Central memory CD8-positive, alpha-beta T cell (primary cell): ENCODE data around the gene PARD3.

Experiments
- ATAC-seq: fragments of 150-1000 bp; cut with Tn5 transposase; replicated peaks from 2 replicates; pipeline ENCODE4 v1.10.0; 2022; ENCODE audit warnings: mild to moderate bottlenecking, moderate FRiP score, moderate number of reproducible peaks; ENCODE audit not compliant: poor library complexity, severe bottlenecking; ENCODE audit errors: extremely low read depth
- DNase-seq, 2 donors: peaks; one replicate each; pipeline ENCODE4 v3.0.0; 2021; ENCODE audit warnings: low spot score in 2 of 2
- H3K27ac Mint-ChIP-seq: one replicate; pipeline ENCODE4 v1.8.0; 2022; ENCODE audit warnings: low read depth, mild to moderate bottlenecking, moderate library complexity, mixed read lengths
- H3K27me3 Mint-ChIP-seq: one replicate; pipeline ENCODE4 v1.8.0; 2022; ENCODE audit warnings: mixed read lengths
- H3K36me3 Mint-ChIP-seq: one replicate; pipeline ENCODE4 v1.8.0; 2022; ENCODE audit warnings: mild to moderate bottlenecking, moderate library complexity, mixed read lengths; ENCODE audit not compliant: insufficient read depth
- H3K4me1 Mint-ChIP-seq: one replicate; pipeline ENCODE4 v1.8.0; 2022; ENCODE audit warnings: mixed read lengths
- H3K4me3 Mint-ChIP-seq: one replicate; pipeline ENCODE4 v1.8.0; 2022; ENCODE audit warnings: mild to moderate bottlenecking, moderate library complexity, mixed read lengths
- H3K9me3 Mint-ChIP-seq: one replicate; pipeline ENCODE4 v1.8.0; 2022; ENCODE audit warnings: mixed read lengths

PARD3 gene

DNA sequence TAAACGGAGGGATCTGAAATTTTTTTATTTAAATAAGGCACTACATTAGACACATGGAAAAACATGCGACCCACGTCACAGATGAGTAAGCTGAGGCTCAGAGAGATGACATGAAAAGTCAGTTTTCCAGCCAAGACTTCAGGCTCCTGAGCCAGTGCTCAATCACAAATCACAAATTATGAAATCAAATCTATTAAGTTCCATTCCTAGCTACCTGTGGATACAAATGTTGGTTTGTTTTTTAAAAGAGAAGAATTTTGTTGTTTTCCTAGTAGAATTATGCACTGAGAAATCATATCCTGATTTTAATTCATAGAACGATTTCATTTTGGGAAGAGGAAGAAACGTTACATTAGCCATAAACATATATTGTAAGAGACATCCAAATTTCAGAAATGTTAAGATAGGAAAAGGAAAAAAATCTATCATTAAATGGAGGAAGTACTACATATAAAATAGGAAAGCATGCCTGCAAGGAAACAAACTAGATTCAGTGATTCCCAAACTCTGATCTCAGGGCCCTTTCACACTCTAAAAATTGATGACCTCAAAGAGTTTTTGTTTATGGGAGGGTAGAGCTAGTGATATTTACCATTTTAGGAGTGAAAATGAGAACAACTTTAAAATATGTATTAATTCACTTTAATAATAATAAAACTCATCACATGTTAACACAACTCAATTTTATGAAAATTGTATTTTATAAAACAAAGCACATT is 340.4 kb downstream of the PARD3 start:
- H3K27ac Mint-ChIP-seq, result no peak overlapping the region
- H3K4me1 Mint-ChIP-seq, result no peaks in the 10 kb centered on the region
- H3K9me3 Mint-ChIP-seq, result no peaks in the 10 kb centered on the region
- no peak overlapping the region for H3K4me3 Mint-ChIP-seq
- H3K36me3 Mint-ChIP-seq, result no peaks in the 10 kb centered on the region
- DNase-seq (no peak), ATAC-seq (no peak)
- no peaks in the 10 kb centered on the region for H3K27me3 Mint-ChIP-seq

DNA sequence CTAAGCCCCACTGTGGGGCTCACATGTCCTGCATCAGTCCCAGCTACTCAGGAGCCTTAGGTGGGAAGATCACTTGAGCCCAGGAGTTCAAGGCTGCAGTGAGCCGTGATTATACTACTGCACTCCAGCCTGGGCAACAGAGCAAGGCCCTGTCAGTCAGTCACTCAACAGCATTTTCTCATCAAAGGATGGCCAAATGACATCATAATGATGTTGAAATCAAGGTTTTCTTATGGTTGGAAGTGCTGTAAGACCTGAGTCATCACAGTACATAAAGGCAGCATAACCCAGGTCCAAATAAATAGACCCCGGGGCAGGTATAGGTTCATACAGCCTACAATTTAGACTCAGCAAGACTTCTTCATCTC is 341.1 kb downstream of the PARD3 start:
- no peak for DNase-seq
- Mint-ChIP-seq H3K27me3 (no peaks in the 10 kb centered on the region), H3K9me3 (no peaks in the 10 kb centered on the region), H3K4me3 (no peak overlapping the region), H3K36me3 (no peaks in the 10 kb centered on the region), H3K27ac (no peak overlapping the region), H3K4me1 (no peaks in the 10 kb centered on the region)
- ATAC-seq, result no peak

- Mint-ChIP-seq H3K36me3 (no peaks in the 10 kb centered on the region), H3K4me1 (no peaks in the 10 kb centered on the region), H3K27me3 (no peaks in the 10 kb centered on the region), H3K27ac (no peak overlapping the region), H3K9me3 (no peaks in the 10 kb centered on the region), H3K4me3 (no peak overlapping the region)
- no peak for ATAC-seq
- no peak for DNase-seq
Observed at GRCh38 chr10:34473174-34474008, 341.7 kb downstream of the PARD3 start.

GRCh38 chr10:34470307-34470706 is 344.8 kb downstream of the PARD3 start:
- no peak for ATAC-seq
- Mint-ChIP-seq H3K36me3 (no peaks in the 10 kb centered on the region), H3K4me3 (no peak overlapping the region), H3K9me3 (no peaks in the 10 kb centered on the region), H3K27ac (no peak overlapping the region), H3K4me1 (no peaks in the 10 kb centered on the region), H3K27me3 (no peaks in the 10 kb centered on the region)
- DNase-seq, result no peak

DNA sequence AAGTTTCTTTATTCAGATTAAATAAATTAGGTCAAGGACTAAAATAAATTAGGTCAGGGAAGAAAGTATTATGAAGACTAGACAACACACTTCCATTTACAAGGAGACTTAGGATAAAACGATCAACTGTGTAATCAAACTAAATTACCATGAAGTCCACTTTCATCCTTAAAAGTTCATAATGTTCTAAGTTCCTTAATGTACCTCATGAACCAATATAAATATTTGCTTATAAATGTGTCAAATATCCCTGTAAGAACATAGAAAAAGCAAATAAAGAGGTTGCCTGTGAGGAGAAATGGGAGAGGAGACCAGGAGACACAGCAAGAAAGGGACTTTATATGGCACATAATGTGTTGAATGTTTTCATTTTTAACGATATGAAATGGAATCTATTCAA is 345.6 kb downstream of the PARD3 start:
- H3K27me3 Mint-ChIP-seq, result no peaks in the 10 kb centered on the region
- DNase-seq (no peak), ATAC-seq (no peak)
- no peaks in the 10 kb centered on the region for H3K4me1 Mint-ChIP-seq
- no peaks in the 10 kb centered on the region for H3K36me3 Mint-ChIP-seq
- no peak overlapping the region for H3K4me3 Mint-ChIP-seq
- no peak overlapping the region for H3K27ac Mint-ChIP-seq
- no peaks in the 10 kb centered on the region for H3K9me3 Mint-ChIP-seq

GRCh38 chr10:34467902-34468301 is 347.2 kb downstream of the PARD3 start:
- ATAC-seq (no peak), DNase-seq (no peak)
- Mint-ChIP-seq H3K4me1 (no peaks in the 10 kb centered on the region), H3K27ac (no peak overlapping the region), H3K9me3 (no peaks in the 10 kb centered on the region), H3K4me3 (no peak overlapping the region), H3K27me3 (no peaks in the 10 kb centered on the region), H3K36me3 (no peaks in the 10 kb centered on the region)

- no peak overlapping the region for H3K4me3 Mint-ChIP-seq
- H3K27ac Mint-ChIP-seq, result no peak overlapping the region
- no peaks in the 10 kb centered on the region for H3K27me3 Mint-ChIP-seq
- DNase-seq, result no peak
- no peak for ATAC-seq
- H3K36me3 Mint-ChIP-seq, result no peaks in the 10 kb centered on the region
- no peaks in the 10 kb centered on the region for H3K9me3 Mint-ChIP-seq
- no peaks in the 10 kb centered on the region for H3K4me1 Mint-ChIP-seq
Observed at GRCh38 chr10:34467364-34467763, 347.7 kb downstream of the PARD3 start.

DNA sequence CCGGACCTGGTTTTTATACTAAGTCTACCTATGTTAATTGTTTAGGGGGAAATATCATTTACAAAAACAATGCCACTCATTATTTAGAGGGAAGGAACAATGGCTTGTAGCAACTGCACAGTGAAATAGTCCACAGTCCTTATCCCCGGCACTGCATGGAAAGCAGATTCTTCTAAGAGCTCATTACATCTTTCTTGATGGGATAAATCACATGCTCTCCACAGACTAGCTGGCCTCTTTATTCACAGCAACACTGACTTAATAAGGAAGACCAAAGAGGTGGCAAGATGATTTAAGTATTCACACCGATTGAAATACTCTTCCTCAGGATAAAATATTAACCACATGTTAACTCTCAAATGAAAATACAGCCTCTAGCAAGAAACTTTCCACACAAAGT is 349.4 kb downstream of the PARD3 start:
- H3K9me3 Mint-ChIP-seq, result no peaks in the 10 kb centered on the region
- no peak overlapping the region for H3K27ac Mint-ChIP-seq
- DNase-seq (no peak), ATAC-seq (no peak)
- no peaks in the 10 kb centered on the region for H3K36me3 Mint-ChIP-seq
- H3K4me3 Mint-ChIP-seq, result no peak overlapping the region
- no peaks in the 10 kb centered on the region for H3K27me3 Mint-ChIP-seq
- no peaks in the 10 kb centered on the region for H3K4me1 Mint-ChIP-seq

DNA sequence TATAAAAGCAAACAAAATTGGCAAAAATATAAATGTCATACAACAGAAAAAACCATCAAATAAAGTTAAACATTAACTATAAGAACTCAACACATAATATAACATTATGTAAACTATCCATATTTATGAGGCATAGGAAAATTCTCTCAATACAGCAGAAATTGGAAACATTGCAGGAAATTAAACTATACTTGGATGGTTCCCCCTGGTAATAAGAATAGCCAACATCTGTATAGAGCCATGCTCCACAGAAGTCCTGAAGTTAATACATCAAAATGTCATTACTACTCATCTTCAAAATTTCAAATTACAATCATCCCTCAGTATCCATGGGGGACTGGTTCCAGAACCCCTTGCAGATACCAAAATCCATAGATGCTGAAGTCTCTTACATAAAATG is 350.5 kb downstream of the PARD3 start:
- no peaks in the 10 kb centered on the region for H3K36me3 Mint-ChIP-seq
- ATAC-seq (no peak), DNase-seq (no peak)
- no peak overlapping the region for H3K4me3 Mint-ChIP-seq
- no peaks in the 10 kb centered on the region for H3K27me3 Mint-ChIP-seq
- no peak overlapping the region for H3K27ac Mint-ChIP-seq
- H3K4me1 Mint-ChIP-seq, result no peaks in the 10 kb centered on the region
- no peaks in the 10 kb centered on the region for H3K9me3 Mint-ChIP-seq

DNA sequence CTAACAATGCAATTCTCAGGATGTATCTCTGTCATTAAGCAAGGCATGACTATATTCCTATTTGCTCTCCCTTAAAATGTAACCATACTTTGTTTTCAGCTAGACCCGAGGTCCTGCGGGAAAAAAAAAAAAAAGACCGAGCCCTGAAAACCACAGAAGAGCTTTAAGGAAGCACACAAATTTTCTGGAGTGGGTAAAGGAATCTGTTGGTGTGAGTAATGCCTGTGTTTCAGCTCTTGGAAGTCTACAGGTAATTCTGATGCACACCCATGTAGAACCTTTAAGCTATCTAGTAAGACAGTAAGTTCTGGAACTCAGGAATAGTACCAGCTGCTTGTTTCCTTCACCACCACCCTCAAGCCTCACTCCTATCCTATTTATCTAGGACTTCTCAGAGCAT is 351.1 kb downstream of the PARD3 start:
- no peak for DNase-seq
- H3K36me3 Mint-ChIP-seq, result no peaks in the 10 kb centered on the region
- H3K27ac Mint-ChIP-seq, result no peak overlapping the region
- H3K27me3 Mint-ChIP-seq, result no peaks in the 10 kb centered on the region
- H3K4me3 Mint-ChIP-seq, result no peak overlapping the region
- no peaks in the 10 kb centered on the region for H3K9me3 Mint-ChIP-seq
- no peak for ATAC-seq
- no peaks in the 10 kb centered on the region for H3K4me1 Mint-ChIP-seq

DNA sequence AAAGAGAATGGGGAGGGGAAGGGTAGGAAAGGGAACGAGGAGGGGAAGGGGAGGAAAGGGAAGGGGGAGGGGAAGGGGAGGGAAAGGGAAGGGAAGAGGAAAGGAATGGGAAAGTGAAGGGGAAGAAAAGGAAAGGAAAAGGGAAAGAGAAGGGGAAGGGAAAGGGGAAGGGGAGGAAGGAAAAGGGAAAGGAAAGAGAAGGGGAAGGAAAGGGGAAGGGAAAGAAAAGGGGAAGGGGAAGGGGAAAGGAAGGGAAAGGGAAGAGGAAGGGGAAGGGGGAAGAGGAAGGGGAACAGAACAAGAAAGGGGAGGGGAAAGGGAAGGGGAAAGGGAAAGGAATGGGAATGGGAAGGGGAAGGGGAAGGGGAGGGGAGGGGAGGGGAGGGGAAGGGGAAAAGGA is 352.1 kb downstream of the PARD3 start:
- Mint-ChIP-seq H3K9me3 (no peaks in the 10 kb centered on the region), H3K4me3 (no peak overlapping the region), H3K27ac (no peak overlapping the region), H3K36me3 (no peaks in the 10 kb centered on the region), H3K27me3 (no peaks in the 10 kb centered on the region), H3K4me1 (no peaks in the 10 kb centered on the region)
- DNase-seq, result no peak
- no peak for ATAC-seq

- no peaks in the 10 kb centered on the region for H3K9me3 Mint-ChIP-seq
- H3K27ac Mint-ChIP-seq, result no peak overlapping the region
- ATAC-seq (no peak), DNase-seq (no peak)
- H3K27me3 Mint-ChIP-seq, result no peaks in the 10 kb centered on the region
- no peaks in the 10 kb centered on the region for H3K36me3 Mint-ChIP-seq
- H3K4me1 Mint-ChIP-seq, result no peaks in the 10 kb centered on the region
- H3K4me3 Mint-ChIP-seq, result no peak overlapping the region
Observed at GRCh38 chr10:34462056-34462455, 353.0 kb downstream of the PARD3 start.

DNA sequence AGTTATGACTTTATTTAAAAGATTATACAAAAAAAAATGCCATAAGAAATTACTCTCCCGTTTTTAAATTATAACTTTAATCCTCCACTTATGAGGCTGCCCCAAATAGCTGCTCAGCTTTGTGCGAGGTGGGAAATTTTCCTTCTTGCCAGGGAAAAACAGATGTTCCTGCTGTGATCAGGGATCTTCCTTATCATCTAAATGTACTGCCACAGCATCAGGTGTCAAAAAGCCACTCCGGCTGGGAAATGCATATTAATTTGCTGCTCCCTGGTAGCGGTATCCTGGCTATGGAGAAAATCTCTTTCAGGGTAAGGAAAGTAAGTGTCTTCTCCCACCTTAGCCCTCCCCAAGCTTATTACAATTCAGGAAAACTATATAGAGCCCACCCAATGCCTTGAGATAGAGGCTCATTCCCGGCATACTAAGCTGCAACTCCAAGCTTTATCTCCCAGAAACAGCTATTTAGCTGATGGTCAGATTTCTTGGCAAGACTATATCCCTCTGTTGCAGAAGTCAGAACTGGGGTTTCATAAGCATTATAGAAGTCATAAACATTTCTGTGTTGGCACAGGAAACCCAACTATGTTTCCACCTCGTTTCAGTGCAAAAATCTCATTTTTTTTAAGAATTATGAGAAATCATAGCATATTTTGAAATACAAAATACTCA is 360.4 kb downstream of the PARD3 start:
- Mint-ChIP-seq H3K36me3 (no peaks in the 10 kb centered on the region), H3K9me3 (peaks cover 6% of the 10 kb centered on the region), H3K4me3 (no peak overlapping the region), H3K27ac (no peak overlapping the region), H3K4me1 (no peaks in the 10 kb centered on the region), H3K27me3 (no peaks in the 10 kb centered on the region)
- DNase-seq (no peak), ATAC-seq (no peak)
